HL-60 (cell line): ENCODE data around the gene HK1.

ENCODE experiments used
- CTCF ChIP-seq: IDR thresholded peaks from one replicate; pipeline ENCODE4 v1.5.1; 2011; ENCODE audit warnings: low read length, control low read depth, inconsistent platforms; ENCODE audit not compliant: insufficient read depth
- POLR2AphosphoS5 ChIP-seq: IDR thresholded peaks from 2 replicates; pipeline ENCODE4 v1.6.1; 2012; ENCODE audit warnings: low read depth
- TF ChIP-seq, protein P1 (sequence below): IDR thresholded peaks from 2 replicates; pipeline ENCODE4 v1.6.1; 2012; ENCODE audit warnings: low read depth; ENCODE audit not compliant: insufficient replicate concordance

GRCh38 chr10:69265521-69265920 is 12.8 kb upstream of the HK1 start:
- TF ChIP-seq CTCF (no peak), POLR2AphosphoS5 (no peak)
- TF ChIP-seq, protein P1, sequence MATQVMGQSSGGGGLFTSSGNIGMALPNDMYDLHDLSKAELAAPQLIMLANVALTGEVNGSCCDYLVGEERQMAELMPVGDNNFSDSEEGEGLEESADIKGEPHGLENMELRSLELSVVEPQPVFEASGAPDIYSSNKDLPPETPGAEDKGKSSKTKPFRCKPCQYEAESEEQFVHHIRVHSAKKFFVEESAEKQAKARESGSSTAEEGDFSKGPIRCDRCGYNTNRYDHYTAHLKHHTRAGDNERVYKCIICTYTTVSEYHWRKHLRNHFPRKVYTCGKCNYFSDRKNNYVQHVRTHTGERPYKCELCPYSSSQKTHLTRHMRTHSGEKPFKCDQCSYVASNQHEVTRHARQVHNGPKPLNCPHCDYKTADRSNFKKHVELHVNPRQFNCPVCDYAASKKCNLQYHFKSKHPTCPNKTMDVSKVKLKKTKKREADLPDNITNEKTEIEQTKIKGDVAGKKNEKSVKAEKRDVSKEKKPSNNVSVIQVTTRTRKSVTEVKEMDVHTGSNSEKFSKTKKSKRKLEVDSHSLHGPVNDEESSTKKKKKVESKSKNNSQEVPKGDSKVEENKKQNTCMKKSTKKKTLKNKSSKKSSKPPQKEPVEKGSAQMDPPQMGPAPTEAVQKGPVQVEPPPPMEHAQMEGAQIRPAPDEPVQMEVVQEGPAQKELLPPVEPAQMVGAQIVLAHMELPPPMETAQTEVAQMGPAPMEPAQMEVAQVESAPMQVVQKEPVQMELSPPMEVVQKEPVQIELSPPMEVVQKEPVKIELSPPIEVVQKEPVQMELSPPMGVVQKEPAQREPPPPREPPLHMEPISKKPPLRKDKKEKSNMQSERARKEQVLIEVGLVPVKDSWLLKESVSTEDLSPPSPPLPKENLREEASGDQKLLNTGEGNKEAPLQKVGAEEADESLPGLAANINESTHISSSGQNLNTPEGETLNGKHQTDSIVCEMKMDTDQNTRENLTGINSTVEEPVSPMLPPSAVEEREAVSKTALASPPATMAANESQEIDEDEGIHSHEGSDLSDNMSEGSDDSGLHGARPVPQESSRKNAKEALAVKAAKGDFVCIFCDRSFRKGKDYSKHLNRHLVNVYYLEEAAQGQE = no peak
